ENCODE measurements around the gene WDR45. TPM values are rescaled to one million over a fixed set of nuclear protein-coding genes. Genes with fewer than 3 reads are reported as not detected.

Gene WDR45
- total RNA-seq (2014; rRNA removed; shearing (Covaris generic)) (26.2 and 36.2 TPM in 2 replicates), polyA plus RNA-seq (2016; fragmentation: Nextera tagmentation; extraction: Ambion mirVana) (24.9 and 28.8 TPM in 2 replicates)
- long read RNA-seq, transcript WDR45-207 (11 exons, 1,639 nt): major isoform, 10 of 22 reads
- long read RNA-seq, transcript WDR45-224 (10 exons, 1,301 nt): minor isoform, 5 of 22 reads
- long read RNA-seq, partial matches to known transcripts: 1 of 22 reads
- long read RNA-seq, other reads (novel, unspliced or antisense): 6 of 22 reads

DNA sequence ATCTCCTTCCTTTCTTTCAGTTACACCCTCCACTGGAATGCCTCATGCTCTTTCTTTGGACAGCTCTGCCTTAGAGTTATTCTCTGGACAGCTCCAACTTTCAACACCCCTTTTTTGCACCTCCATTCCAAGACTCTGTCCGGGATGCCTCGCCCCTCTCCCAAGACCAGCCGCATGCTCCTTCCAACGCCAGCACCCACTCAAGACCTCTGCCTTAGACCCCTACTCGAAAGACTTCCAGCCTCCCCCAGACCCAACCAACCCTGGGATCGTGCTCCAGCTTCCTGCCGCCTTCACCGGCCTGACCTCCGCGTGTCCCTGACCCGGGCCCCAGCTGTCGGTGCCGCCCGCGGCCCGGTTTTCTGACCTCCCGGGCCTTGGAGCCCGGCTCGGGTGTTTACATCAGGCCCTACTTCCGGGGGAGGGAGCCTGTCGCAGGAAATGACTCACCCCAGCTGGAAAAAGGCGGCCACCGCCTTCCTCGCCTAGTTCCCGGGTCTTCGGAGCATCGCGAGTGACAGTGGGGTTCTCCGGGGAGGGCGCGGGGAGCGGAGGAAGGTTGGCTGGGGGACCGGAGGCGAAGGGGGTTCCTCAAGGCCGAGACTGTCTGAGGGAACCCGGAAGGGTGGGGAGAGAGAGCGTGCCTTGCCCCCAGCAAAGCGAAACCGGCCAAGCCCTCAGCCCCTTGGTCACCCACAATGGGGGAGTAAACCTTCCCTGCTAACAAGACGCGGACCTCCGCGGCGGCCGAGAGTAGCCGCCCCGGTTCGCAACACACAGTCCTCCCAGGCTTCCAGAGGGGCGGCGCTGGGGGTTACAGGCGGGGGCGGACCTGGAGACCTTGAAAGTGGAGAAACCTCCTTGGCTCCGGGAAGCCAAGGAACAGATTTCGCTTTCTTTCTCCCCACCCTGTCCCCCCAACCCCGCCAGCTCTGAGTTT lies at the start of gene WDR45:
WDR45 (minus strand) TSS at position 399 of the 940 bp plus-strand sequence. CDS start 1,792 bp downstream, outside the sequence.
- Histone ChIP-seq H2AFZ (peak within 1 kb of the TSS; percentile 52), H3K79me2 (replicated peaks; ENCODE audit: insufficient read depth) (no peaks in the 10 kb centered on the region), H3K36me3 (ENCODE audit: insufficient read depth) (no peaks in the 10 kb centered on the region), H3K9me2 (ENCODE audit: insufficient read depth) (no peaks in the 10 kb centered on the region), H3K4me3 (peak within 1 kb of the TSS; percentile 65), H3K27ac (ENCODE audit: low read depth) (peak within 1 kb of the TSS; percentile 69; the same call in 1 of the 2 replicates), H3K4me2 (peak within 1 kb of the TSS; percentile 81), H3F3A (replicated peaks; ENCODE audit: low read depth) (no peaks in the 10 kb centered on the region), H3K4me1 (ENCODE audit: insufficient read depth) (no peaks in the 10 kb centered on the region), H4K20me1 (replicated peaks; ENCODE audit: insufficient read depth) (no peaks in the 10 kb centered on the region), H3K27me3 (ENCODE audit: insufficient read depth) (no peaks in the 10 kb centered on the region)
- Mint-ChIP-seq H3K36me3 (ENCODE audit: low read depth) (no peaks in the 10 kb centered on the region), H3K27me3 (ENCODE audit: insufficient read depth, low read depth, poor library complexity) (peaks cover 5% of the 10 kb centered on the region), H3K27ac (peak within 1 kb of the TSS; percentile 90), H3K4me3 (peak within 1 kb of the TSS; percentile 97), H3K4me1 (no peaks in the 10 kb centered on the region; the same call in 2 of the 3 replicates), H3K9me3 (no peaks in the 10 kb centered on the region; the same call in 2 of the 3 replicates)
- TF ChIP-seq POLR2AphosphoS5 (IDR thresholded peaks at IDR 0.05; ENCODE audit: low read depth) (peak; percentile 83), CREB1 (CRISPR knock-in tag; IDR thresholded peaks at IDR 0.05; ENCODE audit: low read depth) (no peak)
- ATAC-seq (peak; percentile 86), DNase-seq (ENCODE audit: low spot score) (peak; percentile 56)

GRCh38 chrX:49129427-49129826 lies 49.7 kb upstream of the WDR45 start:
- DNase-seq (ENCODE audit: low spot score): no peak
- Mint-ChIP-seq H3K27ac (no peak overlapping the region), H3K9me3 (no peaks in the 10 kb centered on the region), H3K4me1 (no peaks in the 10 kb centered on the region), H3K36me3 (ENCODE audit: low read depth) (no peaks in the 10 kb centered on the region), H3K27me3 (ENCODE audit: insufficient read depth, low read depth, poor library complexity) (no peaks in the 10 kb centered on the region), H3K4me3 (no peak overlapping the region)
- Histone ChIP-seq H3K27ac (ENCODE audit: low read depth) (no peak overlapping the region), H3K4me2 (no peak overlapping the region), H3K4me3 (no peak overlapping the region), H3K79me2 (replicated peaks; ENCODE audit: insufficient read depth) (no peaks in the 10 kb centered on the region), H3F3A (replicated peaks; ENCODE audit: low read depth) (no peaks in the 10 kb centered on the region), H3K36me3 (ENCODE audit: insufficient read depth) (no peaks in the 10 kb centered on the region), H2AFZ (no peak overlapping the region), H3K27me3 (ENCODE audit: insufficient read depth) (no peaks in the 10 kb centered on the region), H4K20me1 (replicated peaks; ENCODE audit: insufficient read depth) (no peaks in the 10 kb centered on the region), H3K9me2 (ENCODE audit: insufficient read depth) (no peaks in the 10 kb centered on the region), H3K4me1 (ENCODE audit: insufficient read depth) (no peaks in the 10 kb centered on the region)
- no peak for ATAC-seq
- TF ChIP-seq ZNF114 (CRISPR knock-in tag; IDR thresholded peaks at IDR 0.05): no peak
- TF ChIP-seq, protein P1, sequence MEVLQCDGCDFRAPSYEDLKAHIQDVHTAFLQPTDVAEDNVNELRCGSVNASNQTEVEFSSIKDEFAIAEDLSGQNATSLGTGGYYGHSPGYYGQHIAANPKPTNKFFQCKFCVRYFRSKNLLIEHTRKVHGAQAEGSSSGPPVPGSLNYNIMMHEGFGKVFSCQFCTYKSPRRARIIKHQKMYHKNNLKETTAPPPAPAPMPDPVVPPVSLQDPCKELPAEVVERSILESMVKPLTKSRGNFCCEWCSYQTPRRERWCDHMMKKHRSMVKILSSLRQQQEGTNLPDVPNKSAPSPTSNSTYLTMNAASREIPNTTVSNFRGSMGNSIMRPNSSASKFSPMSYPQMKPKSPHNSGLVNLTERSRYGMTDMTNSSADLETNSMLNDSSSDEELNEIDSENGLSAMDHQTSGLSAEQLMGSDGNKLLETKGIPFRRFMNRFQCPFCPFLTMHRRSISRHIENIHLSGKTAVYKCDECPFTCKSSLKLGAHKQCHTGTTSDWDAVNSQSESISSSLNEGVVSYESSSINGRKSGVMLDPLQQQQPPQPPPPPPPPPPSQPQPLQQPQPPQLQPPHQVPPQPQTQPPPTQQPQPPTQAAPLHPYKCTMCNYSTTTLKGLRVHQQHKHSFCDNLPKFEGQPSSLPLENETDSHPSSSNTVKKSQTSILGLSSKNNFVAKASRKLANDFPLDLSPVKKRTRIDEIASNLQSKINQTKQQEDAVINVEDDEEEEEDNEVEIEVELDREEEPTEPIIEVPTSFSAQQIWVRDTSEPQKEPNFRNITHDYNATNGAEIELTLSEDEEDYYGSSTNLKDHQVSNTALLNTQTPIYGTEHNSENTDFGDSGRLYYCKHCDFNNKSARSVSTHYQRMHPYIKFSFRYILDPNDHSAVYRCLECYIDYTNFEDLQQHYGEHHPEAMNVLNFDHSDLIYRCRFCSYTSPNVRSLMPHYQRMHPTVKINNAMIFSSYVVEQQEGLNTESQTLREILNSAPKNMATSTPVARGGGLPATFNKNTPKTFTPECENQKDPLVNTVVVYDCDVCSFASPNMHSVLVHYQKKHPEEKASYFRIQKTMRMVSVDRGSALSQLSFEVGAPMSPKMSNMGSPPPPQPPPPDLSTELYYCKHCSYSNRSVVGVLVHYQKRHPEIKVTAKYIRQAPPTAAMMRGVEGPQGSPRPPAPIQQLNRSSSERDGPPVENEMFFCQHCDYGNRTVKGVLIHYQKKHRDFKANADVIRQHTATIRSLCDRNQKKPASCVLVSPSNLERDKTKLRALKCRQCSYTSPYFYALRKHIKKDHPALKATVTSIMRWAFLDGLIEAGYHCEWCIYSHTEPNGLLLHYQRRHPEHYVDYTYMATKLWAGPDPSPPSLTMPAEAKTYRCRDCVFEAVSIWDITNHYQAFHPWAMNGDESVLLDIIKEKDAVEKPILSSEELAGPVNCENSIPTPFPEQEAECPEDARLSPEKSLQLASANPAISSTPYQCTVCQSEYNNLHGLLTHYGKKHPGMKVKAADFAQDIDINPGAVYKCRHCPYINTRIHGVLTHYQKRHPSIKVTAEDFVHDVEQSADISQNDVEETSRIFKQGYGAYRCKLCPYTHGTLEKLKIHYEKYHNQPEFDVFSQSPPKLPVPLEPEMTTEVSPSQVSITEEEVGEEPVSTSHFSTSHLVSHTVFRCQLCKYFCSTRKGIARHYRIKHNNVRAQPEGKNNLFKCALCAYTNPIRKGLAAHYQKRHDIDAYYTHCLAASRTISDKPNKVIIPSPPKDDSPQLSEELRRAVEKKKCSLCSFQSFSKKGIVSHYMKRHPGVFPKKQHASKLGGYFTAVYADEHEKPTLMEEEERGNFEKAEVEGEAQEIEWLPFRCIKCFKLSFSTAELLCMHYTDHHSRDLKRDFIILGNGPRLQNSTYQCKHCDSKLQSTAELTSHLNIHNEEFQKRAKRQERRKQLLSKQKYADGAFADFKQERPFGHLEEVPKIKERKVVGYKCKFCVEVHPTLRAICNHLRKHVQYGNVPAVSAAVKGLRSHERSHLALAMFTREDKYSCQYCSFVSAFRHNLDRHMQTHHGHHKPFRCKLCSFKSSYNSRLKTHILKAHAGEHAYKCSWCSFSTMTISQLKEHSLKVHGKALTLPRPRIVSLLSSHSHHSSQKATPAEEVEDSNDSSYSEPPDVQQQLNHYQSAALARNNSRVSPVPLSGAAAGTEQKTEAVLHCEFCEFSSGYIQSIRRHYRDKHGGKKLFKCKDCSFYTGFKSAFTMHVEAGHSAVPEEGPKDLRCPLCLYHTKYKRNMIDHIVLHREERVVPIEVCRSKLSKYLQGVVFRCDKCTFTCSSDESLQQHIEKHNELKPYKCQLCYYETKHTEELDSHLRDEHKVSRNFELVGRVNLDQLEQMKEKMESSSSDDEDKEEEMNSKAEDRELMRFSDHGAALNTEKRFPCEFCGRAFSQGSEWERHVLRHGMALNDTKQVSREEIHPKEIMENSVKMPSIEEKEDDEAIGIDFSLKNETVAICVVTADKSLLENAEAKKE (CRISPR knock-in tag; IDR thresholded peaks at IDR 0.05): no peak
- TF ChIP-seq, protein P2, sequence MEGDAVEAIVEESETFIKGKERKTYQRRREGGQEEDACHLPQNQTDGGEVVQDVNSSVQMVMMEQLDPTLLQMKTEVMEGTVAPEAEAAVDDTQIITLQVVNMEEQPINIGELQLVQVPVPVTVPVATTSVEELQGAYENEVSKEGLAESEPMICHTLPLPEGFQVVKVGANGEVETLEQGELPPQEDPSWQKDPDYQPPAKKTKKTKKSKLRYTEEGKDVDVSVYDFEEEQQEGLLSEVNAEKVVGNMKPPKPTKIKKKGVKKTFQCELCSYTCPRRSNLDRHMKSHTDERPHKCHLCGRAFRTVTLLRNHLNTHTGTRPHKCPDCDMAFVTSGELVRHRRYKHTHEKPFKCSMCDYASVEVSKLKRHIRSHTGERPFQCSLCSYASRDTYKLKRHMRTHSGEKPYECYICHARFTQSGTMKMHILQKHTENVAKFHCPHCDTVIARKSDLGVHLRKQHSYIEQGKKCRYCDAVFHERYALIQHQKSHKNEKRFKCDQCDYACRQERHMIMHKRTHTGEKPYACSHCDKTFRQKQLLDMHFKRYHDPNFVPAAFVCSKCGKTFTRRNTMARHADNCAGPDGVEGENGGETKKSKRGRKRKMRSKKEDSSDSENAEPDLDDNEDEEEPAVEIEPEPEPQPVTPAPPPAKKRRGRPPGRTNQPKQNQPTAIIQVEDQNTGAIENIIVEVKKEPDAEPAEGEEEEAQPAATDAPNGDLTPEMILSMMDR (conservative IDR thresholded peaks at IDR 0.05; ENCODE audit: low read depth in 2 of 2): no peak
- TF ChIP-seq NANOG (IDR thresholded peaks at IDR 0.05; ENCODE audit: borderline replicate concordance): no peak
- TF ChIP-seq, protein P3, sequence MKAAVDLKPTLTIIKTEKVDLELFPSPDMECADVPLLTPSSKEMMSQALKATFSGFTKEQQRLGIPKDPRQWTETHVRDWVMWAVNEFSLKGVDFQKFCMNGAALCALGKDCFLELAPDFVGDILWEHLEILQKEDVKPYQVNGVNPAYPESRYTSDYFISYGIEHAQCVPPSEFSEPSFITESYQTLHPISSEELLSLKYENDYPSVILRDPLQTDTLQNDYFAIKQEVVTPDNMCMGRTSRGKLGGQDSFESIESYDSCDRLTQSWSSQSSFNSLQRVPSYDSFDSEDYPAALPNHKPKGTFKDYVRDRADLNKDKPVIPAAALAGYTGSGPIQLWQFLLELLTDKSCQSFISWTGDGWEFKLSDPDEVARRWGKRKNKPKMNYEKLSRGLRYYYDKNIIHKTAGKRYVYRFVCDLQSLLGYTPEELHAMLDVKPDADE (IDR thresholded peaks at IDR 0.05): no peak
- TF ChIP-seq ZNF331 (CRISPR knock-in tag; IDR thresholded peaks at IDR 0.05; ENCODE audit: low read depth): no peak
- no peak for TF ChIP-seq POLR2AphosphoS5 (IDR thresholded peaks at IDR 0.05; ENCODE audit: low read depth)
- no peak for TF ChIP-seq EZH2phosphoT487 (IDR thresholded peaks at IDR 0.05; ENCODE audit: unreplicated experiment)
